Neural crest cell (in vitro differentiated cells): ENCODE measurements around the gene FHOD3. TPM values are rescaled to one million over a fixed set of nuclear protein-coding genes. Genes with fewer than 3 reads are reported as not detected.

Experiments
- DNase-seq: peaks from one replicate; pipeline ENCODE4 v3.0.0; 2021; ENCODE audit warnings: low read depth, mixed read lengths, low spot score
- H3K27ac Mint-ChIP-seq: one replicate; pipeline ENCODE4 v1.8.0; 2021; ENCODE audit warnings: mild to moderate bottlenecking, mixed read lengths; ENCODE audit not compliant: unreplicated experiment
- H3K27me3 Mint-ChIP-seq: 2 replicates; pipeline ENCODE4 v1.8.0; 2021; ENCODE audit warnings: low read depth, mild to moderate bottlenecking, mixed read lengths
- H3K36me3 Mint-ChIP-seq: 2 replicates; pipeline ENCODE4 v1.8.0; 2021; ENCODE audit warnings: low read depth, mild to moderate bottlenecking, mixed read lengths
- H3K4me1 Mint-ChIP-seq: 2 replicates; pipeline ENCODE4 v1.8.0; 2021; ENCODE audit warnings: mixed read lengths
- H3K4me3 Mint-ChIP-seq: one replicate; pipeline ENCODE4 v1.8.0; 2021; ENCODE audit warnings: mild to moderate bottlenecking, mixed read lengths
- H3K9me3 Mint-ChIP-seq: 2 replicates; pipeline ENCODE4 v1.8.0; 2021; ENCODE audit warnings: mixed read lengths
- total RNA-seq: library from RNA; stranded (reverse); gene quantifications from 2 replicates; pipeline ENCODE4 v1.2.1, GENCODE V29; 2021
- TF ChIP-seq, protein P1 (sequence below): fragments of 200-600 bp; sonication (generic); conservative IDR thresholded peaks from 2 replicates; pipeline ENCODE4 v1.5.0; 2021; ENCODE audit warnings: antibody characterized with exemption, mild to moderate bottlenecking

The FHOD3 gene
- total RNA-seq, 1 donor from 2014 or later: 28.6 TPM

DNA sequence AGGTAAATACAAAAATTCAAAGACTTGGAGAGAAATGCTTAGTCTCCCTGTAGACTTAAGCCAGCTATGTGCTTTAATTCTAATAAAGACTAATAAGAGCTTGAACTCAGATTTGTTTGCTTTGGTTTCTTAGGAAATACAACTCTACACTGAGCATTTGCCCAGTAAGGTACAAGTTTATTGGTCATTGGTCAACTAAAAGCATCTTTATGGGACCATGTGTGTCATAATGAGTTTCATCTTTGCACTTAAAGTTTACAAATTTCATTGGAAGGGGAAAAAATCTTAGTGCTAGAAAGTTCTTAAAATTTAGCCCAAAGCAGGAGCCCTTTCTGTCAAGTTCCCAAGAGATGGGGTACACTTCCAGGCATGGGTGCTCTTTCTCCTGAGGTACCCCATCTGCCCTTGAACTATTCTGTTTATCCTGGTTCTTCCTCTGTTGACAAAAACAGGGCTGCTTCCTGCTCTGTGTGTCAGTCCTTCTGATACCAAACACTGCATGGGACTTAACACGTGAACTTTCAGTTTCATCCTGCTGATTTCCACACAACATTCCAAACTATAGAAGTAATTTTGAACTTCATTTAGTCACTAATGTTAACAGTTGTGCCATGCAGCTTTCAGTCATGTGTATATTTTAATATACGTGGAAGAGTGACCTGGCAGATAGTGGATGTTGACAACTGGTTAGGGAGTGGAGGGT is 331.1 kb downstream of the FHOD3 start:
- Mint-ChIP-seq H3K9me3 (no peaks in the 10 kb centered on the region), H3K36me3 (peaks cover 24% of the 10 kb centered on the region), H3K4me1 (no peaks in the 10 kb centered on the region), H3K27me3 (no peaks in the 10 kb centered on the region), H3K4me3 (no peak overlapping the region), H3K27ac (no peak overlapping the region)
- DNase-seq: no peak
- TF ChIP-seq, protein P1, sequence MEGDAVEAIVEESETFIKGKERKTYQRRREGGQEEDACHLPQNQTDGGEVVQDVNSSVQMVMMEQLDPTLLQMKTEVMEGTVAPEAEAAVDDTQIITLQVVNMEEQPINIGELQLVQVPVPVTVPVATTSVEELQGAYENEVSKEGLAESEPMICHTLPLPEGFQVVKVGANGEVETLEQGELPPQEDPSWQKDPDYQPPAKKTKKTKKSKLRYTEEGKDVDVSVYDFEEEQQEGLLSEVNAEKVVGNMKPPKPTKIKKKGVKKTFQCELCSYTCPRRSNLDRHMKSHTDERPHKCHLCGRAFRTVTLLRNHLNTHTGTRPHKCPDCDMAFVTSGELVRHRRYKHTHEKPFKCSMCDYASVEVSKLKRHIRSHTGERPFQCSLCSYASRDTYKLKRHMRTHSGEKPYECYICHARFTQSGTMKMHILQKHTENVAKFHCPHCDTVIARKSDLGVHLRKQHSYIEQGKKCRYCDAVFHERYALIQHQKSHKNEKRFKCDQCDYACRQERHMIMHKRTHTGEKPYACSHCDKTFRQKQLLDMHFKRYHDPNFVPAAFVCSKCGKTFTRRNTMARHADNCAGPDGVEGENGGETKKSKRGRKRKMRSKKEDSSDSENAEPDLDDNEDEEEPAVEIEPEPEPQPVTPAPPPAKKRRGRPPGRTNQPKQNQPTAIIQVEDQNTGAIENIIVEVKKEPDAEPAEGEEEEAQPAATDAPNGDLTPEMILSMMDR: no peak

DNA sequence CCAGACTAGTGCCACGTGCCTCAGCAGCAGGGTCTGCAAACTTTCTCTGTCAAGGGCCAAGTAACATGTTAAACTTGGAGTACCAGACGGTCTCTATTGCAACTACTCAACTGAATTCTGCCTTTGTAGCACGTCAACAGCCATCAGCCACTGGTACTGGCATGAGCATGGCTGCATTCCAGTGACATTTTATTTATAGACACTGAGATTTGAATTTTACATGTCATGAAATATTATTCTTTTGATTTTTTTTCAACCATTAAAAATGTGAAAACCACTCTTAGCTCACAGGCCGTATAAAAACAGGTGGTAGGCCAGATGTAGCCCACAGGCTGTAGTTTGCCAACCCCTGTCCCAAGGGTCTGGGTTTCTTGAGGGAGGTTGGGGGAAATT is 331.6 kb downstream of the FHOD3 start:
- H3K27ac Mint-ChIP-seq: no peak overlapping the region
- H3K27me3 Mint-ChIP-seq: no peaks in the 10 kb centered on the region
- H3K4me3 Mint-ChIP-seq: no peak overlapping the region

DNA sequence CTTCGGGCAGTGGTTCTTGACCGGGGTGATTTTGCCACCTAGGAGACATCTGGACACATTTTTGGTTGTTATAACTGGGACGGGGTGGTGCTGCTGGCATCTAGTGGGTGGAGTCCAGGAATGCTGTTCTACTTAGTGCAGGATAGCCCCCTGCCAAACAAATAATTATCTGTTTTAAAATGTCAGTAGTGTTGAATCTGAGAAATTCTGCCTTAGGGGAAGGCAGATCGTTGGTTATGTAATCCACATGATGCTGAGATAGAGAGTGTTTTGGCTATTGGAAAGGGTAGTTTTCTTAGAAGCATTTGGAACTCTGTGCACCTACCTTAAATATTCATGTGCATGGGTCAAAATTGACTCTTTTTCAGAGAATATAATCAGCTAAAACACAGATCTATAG is 332.3 kb downstream of the FHOD3 start:
- TF ChIP-seq, protein P1: no peak
- no peak for DNase-seq
- no peaks in the 10 kb centered on the region for H3K9me3 Mint-ChIP-seq
- H3K4me3 Mint-ChIP-seq: no peak overlapping the region
- no peaks in the 10 kb centered on the region for H3K27me3 Mint-ChIP-seq
- H3K4me1 Mint-ChIP-seq: peaks cover 2% of the 10 kb centered on the region
- peaks cover 23% of the 10 kb centered on the region for H3K36me3 Mint-ChIP-seq
- H3K27ac Mint-ChIP-seq: no peak overlapping the region

More for the DNA sequence above, 331.6 kb downstream of the FHOD3 start:
- no peaks in the 10 kb centered on the region for H3K9me3 Mint-ChIP-seq
- TF ChIP-seq, protein P1: no peak
- peaks cover 24% of the 10 kb centered on the region for H3K36me3 Mint-ChIP-seq
- no peaks in the 10 kb centered on the region for H3K4me1 Mint-ChIP-seq
- DNase-seq: no peak

DNA sequence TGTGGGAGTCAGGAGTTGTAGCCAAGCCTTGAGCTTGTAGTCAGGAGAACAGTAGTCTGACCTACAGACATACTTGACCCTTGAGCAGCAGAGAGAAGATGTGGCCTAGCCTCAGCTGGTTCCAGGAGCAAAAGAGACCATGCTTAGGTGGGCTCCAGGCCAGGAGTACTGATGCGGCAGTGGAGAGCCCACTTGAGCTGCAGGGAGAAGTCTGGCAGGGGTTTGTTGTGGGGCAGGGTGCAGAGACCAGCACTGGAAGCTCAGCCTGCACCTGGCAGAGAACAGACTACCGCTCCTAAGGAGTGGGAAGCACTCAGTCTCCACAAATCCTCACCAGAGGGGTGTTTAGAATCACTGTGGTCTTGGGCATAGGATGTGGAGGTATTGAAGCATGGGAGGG is 333.4 kb downstream of the FHOD3 start:
- Mint-ChIP-seq H3K27ac (no peak overlapping the region), H3K27me3 (no peaks in the 10 kb centered on the region), H3K4me1 (peaks cover 7% of the 10 kb centered on the region), H3K4me3 (no peak overlapping the region), H3K9me3 (no peaks in the 10 kb centered on the region), H3K36me3 (peaks cover 20% of the 10 kb centered on the region)
- TF ChIP-seq, protein P1: no peak
- DNase-seq: no peak

DNA sequence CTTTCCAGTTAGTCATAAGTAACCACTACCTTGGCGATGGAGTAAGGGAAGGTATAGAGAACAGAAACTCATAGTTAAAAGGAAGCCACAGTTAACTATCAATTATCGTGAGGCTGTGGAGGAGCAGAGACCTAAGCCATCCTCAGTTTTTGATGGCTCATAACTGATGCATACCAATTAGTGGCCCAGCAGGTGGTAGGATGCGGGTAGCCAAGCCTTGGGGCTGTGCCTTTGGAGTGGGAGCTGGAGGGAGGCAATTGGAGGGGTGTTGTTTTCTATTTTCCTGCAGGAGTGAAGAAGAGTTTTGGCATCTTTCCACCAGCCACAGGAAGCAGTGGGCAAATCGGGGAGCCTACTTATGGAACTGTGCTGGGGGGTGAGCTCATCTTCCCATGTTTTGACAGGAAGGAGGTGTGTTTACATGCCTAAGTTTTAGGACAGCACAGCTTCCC is 336.5 kb downstream of the FHOD3 start:
- Mint-ChIP-seq H3K9me3 (no peaks in the 10 kb centered on the region), H3K36me3 (peaks cover 3% of the 10 kb centered on the region), H3K27ac (no peak overlapping the region), H3K27me3 (no peaks in the 10 kb centered on the region), H3K4me3 (no peak overlapping the region), H3K4me1 (peaks cover 7% of the 10 kb centered on the region)
- no peak for DNase-seq
- TF ChIP-seq, protein P1: no peak
